ENCODE data around the gene DGUOK.

DGUOK gene

DNA sequence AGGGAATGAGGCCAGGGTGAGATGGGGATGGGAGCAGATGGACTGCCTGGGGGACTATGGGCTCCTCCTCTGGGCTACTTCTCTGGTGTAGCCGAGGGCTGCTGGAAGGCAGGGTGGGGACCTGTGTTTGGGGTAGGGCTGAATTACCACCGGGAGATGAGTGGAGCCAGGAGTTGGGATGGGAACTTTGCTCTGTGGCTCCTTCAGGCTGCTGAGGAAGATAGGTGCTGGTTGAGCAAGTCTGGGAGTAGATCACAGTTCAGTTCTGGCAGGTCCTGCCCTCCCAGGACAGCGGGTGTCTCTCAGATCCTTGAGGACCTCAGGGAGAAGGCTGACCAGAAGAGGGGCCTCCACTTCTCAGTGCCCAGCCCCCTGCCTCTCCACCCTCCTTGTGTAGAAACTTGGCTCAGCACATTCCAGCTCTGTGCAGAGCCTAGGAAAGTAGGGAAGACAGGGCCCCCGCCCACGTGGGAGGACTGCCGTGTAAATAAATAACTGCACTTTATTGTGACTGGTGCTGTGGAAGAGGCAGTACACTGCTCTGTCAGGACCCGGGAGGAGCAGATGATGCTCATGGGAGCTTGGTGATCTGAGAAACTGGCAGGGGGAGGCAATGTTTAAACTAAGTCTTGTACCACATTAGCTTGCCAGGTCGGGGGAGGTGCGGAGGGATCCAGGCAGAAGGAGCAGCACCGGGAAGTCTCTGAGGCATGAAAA, 73.4 kb downstream of the DGUOK start:
- no peak for DNase-seq

- DNase-seq, result no peak
These were observed 74.0 kb downstream of the DGUOK start for GRCh38 chr2:74000666-74001065.

- DNase-seq, result no peak
These were observed 74.4 kb downstream of the DGUOK start for GRCh38 chr2:74001121-74001520.

DNA sequence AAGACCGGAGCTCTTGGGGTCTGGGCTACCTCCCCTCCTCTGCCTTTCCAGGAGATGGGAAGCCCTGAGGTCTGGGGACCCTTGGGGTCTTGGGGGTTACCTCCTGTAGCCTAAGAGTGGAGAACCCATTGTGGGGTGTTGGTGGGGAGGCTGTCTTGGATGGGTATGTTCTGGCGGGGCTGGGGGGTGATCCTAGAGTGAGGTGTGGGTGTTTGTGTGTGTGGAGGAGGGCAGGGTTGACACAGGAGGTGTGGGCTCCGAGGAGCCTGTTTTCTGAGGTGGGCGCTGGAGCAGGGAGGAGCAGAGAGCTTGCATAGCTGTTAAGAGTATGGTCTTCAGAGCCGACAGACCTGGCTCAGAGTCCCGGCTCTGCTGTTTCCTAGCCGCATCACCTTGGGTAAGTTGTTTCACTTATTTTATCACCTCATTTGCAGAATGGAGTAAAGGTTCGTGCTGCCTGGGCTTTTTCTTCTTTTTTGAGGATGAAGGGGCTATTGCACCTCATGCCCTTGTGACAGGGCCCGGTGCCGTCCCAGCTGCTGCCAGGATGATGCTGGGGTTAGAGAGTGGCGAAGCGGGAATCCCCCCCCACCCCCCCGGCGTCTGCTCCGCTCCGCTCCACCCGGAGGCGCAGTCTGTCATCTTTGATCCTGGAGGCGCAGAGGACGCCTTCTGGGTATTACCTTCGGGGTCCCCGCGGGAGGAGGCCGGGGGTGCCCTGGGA, 75.3 kb downstream of the DGUOK start:
- no peak for DNase-seq

GRCh38 chr2:74002505-74003421, 76.1 kb downstream of the DGUOK start:
- peak; percentile 30 for DNase-seq

GRCh38 chr2:74003494-74004211, 77.0 kb downstream of the DGUOK start:
- DNase-seq, result no peak

DNA sequence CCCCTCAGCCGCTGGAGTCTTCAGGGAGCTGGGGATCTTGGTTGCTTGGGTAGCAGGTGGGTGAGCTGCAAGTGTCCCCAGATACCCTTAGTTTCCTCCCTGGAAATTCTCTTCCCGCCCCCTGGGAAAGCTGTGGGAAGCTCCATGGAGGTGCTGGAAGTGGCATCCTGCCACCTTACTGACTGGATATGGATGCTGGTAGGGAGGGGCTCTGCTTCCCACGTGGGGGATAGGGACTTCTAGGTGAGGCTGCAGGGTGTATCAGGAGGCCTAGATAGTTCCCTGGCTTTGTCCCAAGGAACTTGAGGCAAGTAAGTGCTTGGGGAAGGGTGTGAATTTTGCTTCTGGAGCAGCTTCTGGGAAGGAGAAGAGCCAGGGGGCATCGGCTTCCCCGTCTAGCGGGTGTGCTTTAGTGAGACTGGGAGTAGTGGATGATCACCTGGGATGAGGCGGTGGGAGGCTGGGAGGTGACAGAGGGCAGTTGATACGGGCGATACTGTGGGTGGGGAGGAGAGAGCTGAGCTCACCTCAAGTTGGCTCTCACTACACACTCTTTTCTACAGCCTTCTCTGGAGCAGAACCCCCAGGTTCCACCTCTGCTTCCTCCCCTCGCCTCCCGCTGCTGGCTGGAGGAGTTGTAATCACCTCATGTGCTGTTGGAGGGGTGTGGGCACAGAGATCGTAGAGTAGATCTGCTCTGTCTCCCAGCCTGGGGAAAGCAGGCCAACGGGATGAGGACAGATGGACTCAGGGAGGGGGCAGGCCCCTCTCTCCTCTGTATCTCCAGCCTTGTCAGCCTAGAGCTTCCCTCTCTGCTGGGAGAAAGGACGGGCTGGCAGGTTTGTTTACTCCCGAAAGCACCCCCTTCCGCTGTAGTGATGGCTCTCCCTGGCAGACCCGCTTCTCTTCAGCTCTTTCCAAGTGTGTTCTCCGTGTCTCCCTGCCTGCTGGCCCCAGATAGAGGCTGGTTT, 77.8 kb downstream of the DGUOK start:
- no peak for DNase-seq

GRCh38 chr2:74005786-74006185, 79.1 kb downstream of the DGUOK start:
- DNase-seq, result no peak

DNA sequence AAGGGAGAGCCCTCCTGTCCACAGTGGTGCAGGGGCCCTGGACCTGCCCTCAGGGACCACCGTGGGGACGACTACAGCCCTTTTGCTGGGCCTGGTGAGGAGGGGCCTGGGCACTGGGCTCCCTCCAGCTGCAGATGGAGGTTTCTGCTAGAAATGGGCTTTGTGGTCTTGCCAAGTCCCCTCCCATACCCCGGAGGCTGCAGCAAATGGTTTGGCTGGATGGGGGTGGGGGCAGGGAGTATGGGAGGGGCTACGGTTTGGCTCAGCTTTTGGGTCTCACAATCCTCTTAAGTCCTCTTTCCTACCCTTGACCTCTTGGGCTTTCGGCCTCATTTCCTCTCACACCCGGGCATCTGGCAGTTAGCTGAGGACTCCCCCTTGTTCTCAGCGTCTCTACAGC, 79.8 kb downstream of the DGUOK start:
- no peak for DNase-seq

- DNase-seq, result no peak
These were observed 80.4 kb downstream of the DGUOK start for GRCh38 chr2:74007121-74007520.

DNA sequence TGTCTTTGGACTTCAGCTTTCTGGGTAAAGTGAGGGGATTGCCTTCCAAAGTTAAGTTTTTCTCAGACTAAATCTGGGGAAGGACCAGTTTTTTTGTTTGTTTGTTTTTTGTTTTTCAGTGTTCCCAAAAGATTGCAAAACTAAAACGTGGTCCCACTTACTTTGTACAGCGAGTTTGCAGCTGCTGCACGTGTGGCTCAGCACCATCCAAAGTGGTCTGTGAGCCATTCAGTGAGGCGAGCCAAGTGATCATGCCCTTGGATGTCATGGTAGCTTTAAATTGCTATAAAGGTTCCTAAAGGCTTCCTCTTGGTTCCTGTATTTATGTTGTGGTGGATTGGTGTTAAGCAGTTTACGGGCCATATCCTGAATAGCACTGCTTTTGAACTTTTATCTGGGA, 81.0 kb downstream of the DGUOK start:
- no peak for DNase-seq
